ENCODE data around the gene SEMA3A. TPM values are rescaled to one million over a fixed set of nuclear protein-coding genes. Genes with fewer than 3 reads are reported as not detected.

SEMA3A gene
- total RNA-seq, 1 donor from 2014 or later, result 134 TPM

GRCh38 chr7:84170646-84171045 lies 23.9 kb downstream of the SEMA3A start:
- no peaks in the 10 kb centered on the region for H3K4me1 ChIP-seq
- no peaks in the 10 kb centered on the region for H4K20me1 ChIP-seq (ENCODE audit: low read depth)
- H3K9me3 ChIP-seq (ENCODE audit: low read depth), result no peaks in the 10 kb centered on the region
- peaks cover 6% of the 10 kb centered on the region for H3K36me3 ChIP-seq
- peaks cover 88% of the 10 kb centered on the region for H3K79me2 ChIP-seq (ENCODE audit: low read depth)
- no peaks in the 10 kb centered on the region for H3F3A ChIP-seq (ENCODE audit: low read depth)
- H3K4me2 ChIP-seq, result no peak overlapping the region
- Mint-ChIP-seq H3K4me1 (no peaks in the 10 kb centered on the region), H3K9me3 (peaks cover 15% of the 10 kb centered on the region), H3K27ac (no peak overlapping the region), H3K36me3 (peaks cover 29% of the 10 kb centered on the region), H3K27me3 (ENCODE audit: insufficient read depth, low read depth) (no peaks in the 10 kb centered on the region), H3K4me3 (no peak overlapping the region)
- no peaks in the 10 kb centered on the region for H3K27me3 ChIP-seq
- H3K9ac ChIP-seq, result no peak overlapping the region
- H3K27ac ChIP-seq, result peak overlapping the region; percentile 32
- no peak overlapping the region for H2AFZ ChIP-seq (replicated peaks)
- no peak overlapping the region for H3K4me3 ChIP-seq
- no peak for DNase-seq (ENCODE audit: low spot score)
- TF ChIP-seq EZH2phosphoT487 (IDR thresholded peaks at IDR 0.05), result no peak
- no peak for TF ChIP-seq CTCF (IDR thresholded peaks at IDR 0.05)
- no peak for TF ChIP-seq EZH2 (IDR thresholded peaks at IDR 0.05)

DNA sequence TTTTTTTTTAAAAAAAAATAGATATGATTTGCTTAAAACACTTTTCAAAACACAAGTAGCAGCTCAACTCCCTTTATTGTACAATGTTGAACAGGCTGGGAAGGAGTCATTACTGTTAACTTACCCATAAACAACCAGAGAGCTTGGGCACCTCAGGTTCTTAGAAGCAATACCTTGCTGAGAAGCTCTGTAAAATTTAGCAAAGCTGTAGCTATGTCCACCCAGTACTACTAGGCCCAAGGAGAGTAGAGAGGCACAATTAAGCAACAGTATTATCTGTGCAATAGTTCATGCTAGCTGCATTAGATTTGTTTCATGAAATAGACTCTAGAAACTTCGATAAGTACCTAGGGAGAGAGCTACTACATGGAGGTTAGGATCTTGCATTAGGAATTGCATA lies 32.0 kb downstream of the SEMA3A start:
- TF ChIP-seq EZH2phosphoT487 (IDR thresholded peaks at IDR 0.05) (no peak), CTCF (IDR thresholded peaks at IDR 0.05) (no peak), EZH2 (IDR thresholded peaks at IDR 0.05) (no peak)
- Histone ChIP-seq H2AFZ (replicated peaks) (no peak overlapping the region), H3K79me2 (ENCODE audit: low read depth) (peaks cover 76% of the 10 kb centered on the region), H3K27ac (peak overlapping the region; percentile 75), H3K27me3 (no peaks in the 10 kb centered on the region), H3K9ac (no peak overlapping the region), H3F3A (ENCODE audit: low read depth) (no peaks in the 10 kb centered on the region), H3K4me3 (no peak overlapping the region), H3K4me1 (peaks cover 14% of the 10 kb centered on the region), H4K20me1 (ENCODE audit: low read depth) (peaks cover 6% of the 10 kb centered on the region), H3K36me3 (no peaks in the 10 kb centered on the region), H3K9me3 (ENCODE audit: low read depth) (no peaks in the 10 kb centered on the region), H3K4me2 (no peak overlapping the region)
- Mint-ChIP-seq H3K4me1 (peaks cover 8% of the 10 kb centered on the region), H3K27me3 (ENCODE audit: insufficient read depth, low read depth) (peaks cover 2% of the 10 kb centered on the region), H3K27ac (no peak overlapping the region), H3K9me3 (peaks cover 11% of the 10 kb centered on the region), H3K4me3 (no peak overlapping the region), H3K36me3 (peaks cover 18% of the 10 kb centered on the region)
- no peak for DNase-seq (ENCODE audit: low spot score)

GRCh38 chr7:84162125-84162524 lies 32.5 kb downstream of the SEMA3A start:
- Histone ChIP-seq H3K4me2 (no peak overlapping the region), H3K27me3 (no peaks in the 10 kb centered on the region), H3K4me3 (no peak overlapping the region), H4K20me1 (ENCODE audit: low read depth) (peaks cover 6% of the 10 kb centered on the region), H3K27ac (peak overlapping the region; percentile 75), H3F3A (ENCODE audit: low read depth) (no peaks in the 10 kb centered on the region), H3K4me1 (peaks cover 14% of the 10 kb centered on the region), H3K9me3 (ENCODE audit: low read depth) (no peaks in the 10 kb centered on the region), H2AFZ (replicated peaks) (no peak overlapping the region), H3K9ac (no peak overlapping the region), H3K36me3 (no peaks in the 10 kb centered on the region), H3K79me2 (ENCODE audit: low read depth) (peaks cover 76% of the 10 kb centered on the region)
- peaks cover 18% of the 10 kb centered on the region for H3K36me3 Mint-ChIP-seq
- peaks cover 10% of the 10 kb centered on the region for H3K4me1 Mint-ChIP-seq
- peaks cover 2% of the 10 kb centered on the region for H3K27me3 Mint-ChIP-seq (ENCODE audit: insufficient read depth, low read depth)
- peaks cover 13% of the 10 kb centered on the region for H3K9me3 Mint-ChIP-seq
- H3K27ac Mint-ChIP-seq, result peak overlapping the region; percentile 90
- no peak for DNase-seq (ENCODE audit: low spot score)
- no peak overlapping the region for H3K4me3 Mint-ChIP-seq
- TF ChIP-seq EZH2 (IDR thresholded peaks at IDR 0.05) (no peak), EZH2phosphoT487 (IDR thresholded peaks at IDR 0.05) (no peak), CTCF (IDR thresholded peaks at IDR 0.05) (no peak)
